HL-60 (cell line): ENCODE data around the gene MOCOS.

Experiments
- DNase-seq, 2 experiments: peaks; one replicate each; pipeline ENCODE4 v3.0.0-alpha.2; 2010 to 2020; ENCODE audit warnings: low read depth in 1 of 2, low spot score in 1 of 2
- H3K27ac ChIP-seq: fragments of 250-450 bp; sonication (Bioruptor Pico); replicated peaks from 2 replicates; pipeline ENCODE4 v1.5.1; 2020; ENCODE audit warnings: mild to moderate bottlenecking, moderate library complexity
- H3K27me3 ChIP-seq: fragments of 250-450 bp; sonication (Bioruptor Pico); 2 replicates; pipeline ENCODE4 v1.5.1; 2021; ENCODE audit warnings: mild to moderate bottlenecking, moderate library complexity; ENCODE audit not compliant: insufficient read depth, poor library complexity, severe bottlenecking
- H3K4me3 ChIP-seq: replicated peaks from 2 replicates; pipeline ENCODE4 v1.5.1; 2011; ENCODE audit warnings: mild to moderate bottlenecking, control low read depth, low read length; ENCODE audit not compliant: insufficient read depth
- GABPA ChIP-seq: IDR thresholded peaks from 2 replicates; pipeline ENCODE4 v1.6.1; 2012; ENCODE audit warnings: low read depth
- POLR2AphosphoS5 ChIP-seq: IDR thresholded peaks from 2 replicates; pipeline ENCODE4 v1.6.1; 2012; ENCODE audit warnings: low read depth
- SPI1 ChIP-seq: IDR thresholded peaks from 2 replicates; pipeline ENCODE4 v1.6.1; 2012; ENCODE audit warnings: low read depth, mild to moderate bottlenecking, borderline replicate concordance
- TF ChIP-seq, protein P1 (sequence below): IDR thresholded peaks from 2 replicates; pipeline ENCODE4 v1.6.1; 2012; ENCODE audit warnings: low read depth; ENCODE audit not compliant: insufficient replicate concordance
- TF ChIP-seq, protein P2 (sequence below): IDR thresholded peaks from one replicate; pipeline ENCODE4 v1.5.1; 2011; ENCODE audit warnings: low read length, control low read depth, inconsistent platforms; ENCODE audit not compliant: insufficient read depth

Gene MOCOS

DNA sequence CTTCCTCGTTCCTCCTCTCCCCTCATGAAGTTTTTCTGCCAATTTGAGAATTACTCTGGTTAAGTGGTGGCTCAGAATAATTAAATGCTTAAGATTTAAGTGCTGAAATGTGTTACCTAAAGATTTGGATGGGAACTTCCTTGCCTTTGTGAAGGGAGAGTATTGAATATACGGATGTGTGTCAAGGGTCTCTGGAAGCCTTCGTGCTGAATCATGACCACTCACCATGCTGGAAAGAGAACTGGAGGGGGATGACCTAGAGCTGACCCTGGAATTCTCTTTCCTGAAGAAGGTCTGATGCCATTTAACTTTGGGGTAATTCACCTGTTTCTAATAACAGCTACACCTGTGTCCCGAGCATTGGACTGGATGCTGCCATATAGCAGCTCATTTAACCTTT lies 2.2 kb downstream of the MOCOS start:
- no peak overlapping the region for H3K27ac ChIP-seq
- TF ChIP-seq GABPA (no peak), POLR2AphosphoS5 (no peak)
- TF ChIP-seq, protein P1, sequence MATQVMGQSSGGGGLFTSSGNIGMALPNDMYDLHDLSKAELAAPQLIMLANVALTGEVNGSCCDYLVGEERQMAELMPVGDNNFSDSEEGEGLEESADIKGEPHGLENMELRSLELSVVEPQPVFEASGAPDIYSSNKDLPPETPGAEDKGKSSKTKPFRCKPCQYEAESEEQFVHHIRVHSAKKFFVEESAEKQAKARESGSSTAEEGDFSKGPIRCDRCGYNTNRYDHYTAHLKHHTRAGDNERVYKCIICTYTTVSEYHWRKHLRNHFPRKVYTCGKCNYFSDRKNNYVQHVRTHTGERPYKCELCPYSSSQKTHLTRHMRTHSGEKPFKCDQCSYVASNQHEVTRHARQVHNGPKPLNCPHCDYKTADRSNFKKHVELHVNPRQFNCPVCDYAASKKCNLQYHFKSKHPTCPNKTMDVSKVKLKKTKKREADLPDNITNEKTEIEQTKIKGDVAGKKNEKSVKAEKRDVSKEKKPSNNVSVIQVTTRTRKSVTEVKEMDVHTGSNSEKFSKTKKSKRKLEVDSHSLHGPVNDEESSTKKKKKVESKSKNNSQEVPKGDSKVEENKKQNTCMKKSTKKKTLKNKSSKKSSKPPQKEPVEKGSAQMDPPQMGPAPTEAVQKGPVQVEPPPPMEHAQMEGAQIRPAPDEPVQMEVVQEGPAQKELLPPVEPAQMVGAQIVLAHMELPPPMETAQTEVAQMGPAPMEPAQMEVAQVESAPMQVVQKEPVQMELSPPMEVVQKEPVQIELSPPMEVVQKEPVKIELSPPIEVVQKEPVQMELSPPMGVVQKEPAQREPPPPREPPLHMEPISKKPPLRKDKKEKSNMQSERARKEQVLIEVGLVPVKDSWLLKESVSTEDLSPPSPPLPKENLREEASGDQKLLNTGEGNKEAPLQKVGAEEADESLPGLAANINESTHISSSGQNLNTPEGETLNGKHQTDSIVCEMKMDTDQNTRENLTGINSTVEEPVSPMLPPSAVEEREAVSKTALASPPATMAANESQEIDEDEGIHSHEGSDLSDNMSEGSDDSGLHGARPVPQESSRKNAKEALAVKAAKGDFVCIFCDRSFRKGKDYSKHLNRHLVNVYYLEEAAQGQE, result no peak
- no peak for DNase-seq

DNA sequence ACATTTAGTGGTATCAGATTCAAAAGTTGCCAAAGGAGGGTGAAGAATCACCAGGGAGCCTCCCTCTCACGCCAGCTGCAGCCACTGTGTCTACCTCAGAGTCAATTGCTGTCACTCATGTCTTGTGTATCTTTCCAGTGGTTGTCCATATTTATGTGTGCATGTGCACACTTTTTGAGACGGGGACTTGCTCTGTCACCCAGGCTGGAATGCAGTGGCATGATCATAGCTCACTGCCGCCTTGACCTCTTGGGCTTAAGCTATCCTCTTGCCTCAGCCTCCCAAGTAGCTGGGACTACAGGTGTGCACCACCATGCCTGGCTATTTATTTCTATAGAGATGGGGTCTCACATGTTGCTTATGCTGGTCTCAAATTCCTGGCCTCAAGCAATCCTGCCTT lies 4.0 kb downstream of the MOCOS start:
- TF ChIP-seq, protein P2, sequence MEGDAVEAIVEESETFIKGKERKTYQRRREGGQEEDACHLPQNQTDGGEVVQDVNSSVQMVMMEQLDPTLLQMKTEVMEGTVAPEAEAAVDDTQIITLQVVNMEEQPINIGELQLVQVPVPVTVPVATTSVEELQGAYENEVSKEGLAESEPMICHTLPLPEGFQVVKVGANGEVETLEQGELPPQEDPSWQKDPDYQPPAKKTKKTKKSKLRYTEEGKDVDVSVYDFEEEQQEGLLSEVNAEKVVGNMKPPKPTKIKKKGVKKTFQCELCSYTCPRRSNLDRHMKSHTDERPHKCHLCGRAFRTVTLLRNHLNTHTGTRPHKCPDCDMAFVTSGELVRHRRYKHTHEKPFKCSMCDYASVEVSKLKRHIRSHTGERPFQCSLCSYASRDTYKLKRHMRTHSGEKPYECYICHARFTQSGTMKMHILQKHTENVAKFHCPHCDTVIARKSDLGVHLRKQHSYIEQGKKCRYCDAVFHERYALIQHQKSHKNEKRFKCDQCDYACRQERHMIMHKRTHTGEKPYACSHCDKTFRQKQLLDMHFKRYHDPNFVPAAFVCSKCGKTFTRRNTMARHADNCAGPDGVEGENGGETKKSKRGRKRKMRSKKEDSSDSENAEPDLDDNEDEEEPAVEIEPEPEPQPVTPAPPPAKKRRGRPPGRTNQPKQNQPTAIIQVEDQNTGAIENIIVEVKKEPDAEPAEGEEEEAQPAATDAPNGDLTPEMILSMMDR, result no peak
- TF ChIP-seq SPI1 (no peak), POLR2AphosphoS5 (no peak), GABPA (no peak)
- TF ChIP-seq, protein P1, result no peak
- H3K4me3 ChIP-seq, result no peak overlapping the region
- H3K27me3 ChIP-seq, result peaks cover 39% of the 10 kb centered on the region
- no peak for DNase-seq
- no peak overlapping the region for H3K27ac ChIP-seq

More for the DNA sequence above, 2.2 kb downstream of the MOCOS start:
- no peak overlapping the region for H3K4me3 ChIP-seq
- peaks cover 34% of the 10 kb centered on the region for H3K27me3 ChIP-seq

DNA sequence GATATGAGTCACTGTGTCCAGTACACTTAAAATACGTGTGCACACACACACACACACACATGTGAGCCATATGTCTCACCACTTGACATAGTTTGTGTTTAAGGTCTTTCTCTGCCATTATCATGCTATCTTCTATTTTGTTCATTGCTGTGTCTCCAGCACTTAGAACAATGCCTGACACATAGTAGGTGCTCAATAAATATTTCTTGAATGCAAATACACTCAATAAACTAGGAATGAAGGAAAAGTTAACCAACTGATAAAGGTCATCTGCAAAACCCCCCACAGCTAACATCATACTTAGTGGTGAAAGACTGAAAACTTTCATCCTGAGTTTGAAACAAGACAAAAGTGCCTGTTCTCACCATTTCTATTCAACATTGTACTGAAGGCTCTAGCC lies 4.4 kb downstream of the MOCOS start:
- no peak for DNase-seq
- TF ChIP-seq SPI1 (no peak), POLR2AphosphoS5 (no peak), GABPA (no peak)
- TF ChIP-seq, protein P2, result no peak
- TF ChIP-seq, protein P1, result no peak
- no peak overlapping the region for H3K4me3 ChIP-seq

More for the DNA sequence above, 4.4 kb downstream of the MOCOS start:
- Histone ChIP-seq H3K27me3 (peaks cover 36% of the 10 kb centered on the region), H3K27ac (no peak overlapping the region)
